Activated CD4-positive, CD25-positive, alpha-beta regulatory T cell treated with anti-CD3 and anti-CD28 coated beads, Interleukin-2, amount 50 U/mL, for 72 hours (primary cell): ENCODE results near the gene DCUN1D3.
"Not testable (repeated sequence)": the region's sequence is repeated elsewhere in the genome, so short reads cannot be mapped to it uniquely, and the experiment has no call there.

Source experiments
- DNase-seq: peaks from one replicate; pipeline ENCODE4 v3.0.0; 2021

Gene DCUN1D3

DNA sequence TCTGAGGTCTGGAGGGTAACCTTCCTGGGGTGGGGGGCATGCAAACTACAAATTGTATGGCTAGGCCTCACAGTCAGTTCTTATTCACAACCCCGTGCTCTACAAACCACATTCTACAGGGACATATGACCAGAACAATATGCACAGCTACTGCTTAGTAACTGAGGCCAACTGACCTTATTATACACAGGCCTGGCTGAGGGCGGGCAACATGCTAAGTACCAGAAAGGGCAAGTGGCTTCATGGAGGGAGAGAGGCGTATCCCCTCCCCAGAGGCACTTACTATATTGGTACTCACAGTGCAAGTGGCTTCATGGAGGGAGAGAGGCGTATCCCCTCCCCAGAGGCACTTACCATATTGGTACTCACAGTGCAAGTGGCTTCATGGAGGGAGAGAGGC is 39.2 kb downstream of the DCUN1D3 start:
- DNase-seq = not testable (repeated sequence)

DNA sequence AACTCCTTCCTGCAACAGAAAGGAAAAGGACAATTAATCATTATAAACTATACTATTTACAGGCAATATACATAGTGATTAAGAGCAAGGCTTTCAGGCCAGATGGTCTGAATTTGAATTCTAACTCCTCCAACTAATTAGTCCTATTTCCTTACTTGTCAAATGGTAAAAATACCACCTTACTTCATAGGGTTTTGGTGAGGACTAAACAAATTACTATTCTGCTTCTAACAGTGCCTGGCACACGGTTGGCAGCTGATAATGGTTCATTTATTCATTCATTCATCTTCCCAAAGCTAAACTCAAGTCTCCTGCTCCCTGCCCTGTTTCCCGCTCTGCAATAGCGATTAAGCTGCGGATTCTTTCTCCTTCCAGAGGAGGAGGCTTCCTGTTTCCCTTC is 39.8 kb downstream of the DCUN1D3 start:
- DNase-seq = no peak

DNA sequence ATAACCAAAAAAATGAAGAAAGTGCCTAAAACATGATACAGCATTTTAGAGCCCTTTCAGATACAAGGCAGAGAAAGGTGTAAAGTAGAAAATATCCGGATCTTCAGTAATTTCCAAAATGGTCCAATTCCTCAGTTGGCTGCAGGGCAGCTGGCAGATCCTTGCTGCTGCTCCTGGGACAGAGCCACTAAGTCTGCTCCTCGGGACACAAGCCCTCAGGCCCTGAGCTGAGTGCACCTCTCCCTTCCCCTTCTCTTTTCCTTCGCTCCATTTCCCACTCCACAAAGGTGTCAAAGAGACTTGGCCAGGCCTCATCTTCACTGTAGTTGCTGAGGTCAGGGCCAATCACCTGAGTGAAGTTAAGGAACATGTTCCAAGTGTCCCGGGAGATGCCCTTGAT is 40.5 kb downstream of the DCUN1D3 start:
- no peak for DNase-seq

DNA sequence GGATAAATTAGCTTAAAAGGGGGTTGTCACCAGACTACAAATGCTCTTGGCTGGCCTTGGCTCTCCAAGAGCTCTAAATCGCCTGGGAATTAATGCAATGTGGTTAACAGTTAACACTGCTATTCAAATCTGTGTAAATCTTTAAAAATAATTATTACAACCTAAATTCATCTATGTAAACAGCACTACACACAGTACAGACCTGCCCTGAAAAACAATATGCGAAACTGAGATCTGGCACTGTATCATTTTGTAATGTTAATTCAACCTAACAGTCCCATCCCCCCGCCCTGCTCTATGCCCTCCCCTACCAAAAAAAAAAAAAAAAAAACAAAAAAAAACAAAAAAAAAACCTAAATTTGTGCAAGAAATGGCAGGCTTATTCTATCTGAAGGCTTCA is 40.9 kb downstream of the DCUN1D3 start:
- no peak for DNase-seq

DNA sequence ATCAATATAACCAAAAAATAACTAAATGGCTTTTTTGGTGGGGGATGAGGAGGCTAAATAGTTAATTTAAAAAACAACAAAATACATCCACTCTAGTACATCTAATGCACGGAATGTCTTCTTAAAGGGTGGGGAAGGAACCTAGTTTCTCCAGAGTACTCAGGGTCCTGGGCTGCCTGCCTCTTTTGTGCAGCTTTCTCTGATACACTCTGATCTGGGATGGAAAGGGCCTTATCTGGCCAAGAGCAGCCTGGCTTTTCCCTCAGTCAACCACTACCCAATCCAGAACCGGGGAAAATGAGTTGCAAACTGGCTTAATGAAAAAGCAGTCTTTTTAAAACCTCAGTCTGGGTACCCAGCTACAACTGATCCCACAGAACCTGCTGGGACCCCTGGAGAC is 42.9 kb downstream of the DCUN1D3 start:
- DNase-seq = no peak

DNA sequence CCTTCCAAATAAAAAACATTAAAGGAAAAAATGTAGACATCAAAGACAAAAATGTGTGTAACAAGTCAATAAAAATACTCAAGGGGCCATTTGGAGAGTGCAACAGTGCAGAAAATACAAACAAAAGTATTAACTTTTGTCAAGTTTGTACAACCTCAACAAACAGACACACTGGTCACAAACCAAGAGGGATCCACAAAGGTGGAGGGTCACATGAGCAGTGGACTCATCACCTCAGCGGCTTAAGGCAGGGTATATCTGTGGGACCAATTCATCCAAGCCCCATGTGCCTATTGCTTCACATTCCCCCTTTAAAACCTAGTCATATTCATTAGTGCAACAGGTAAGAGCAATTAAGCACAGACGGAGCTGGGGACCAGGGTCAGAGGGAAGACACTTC is 45.2 kb downstream of the DCUN1D3 start:
- DNase-seq = no peak

DNA sequence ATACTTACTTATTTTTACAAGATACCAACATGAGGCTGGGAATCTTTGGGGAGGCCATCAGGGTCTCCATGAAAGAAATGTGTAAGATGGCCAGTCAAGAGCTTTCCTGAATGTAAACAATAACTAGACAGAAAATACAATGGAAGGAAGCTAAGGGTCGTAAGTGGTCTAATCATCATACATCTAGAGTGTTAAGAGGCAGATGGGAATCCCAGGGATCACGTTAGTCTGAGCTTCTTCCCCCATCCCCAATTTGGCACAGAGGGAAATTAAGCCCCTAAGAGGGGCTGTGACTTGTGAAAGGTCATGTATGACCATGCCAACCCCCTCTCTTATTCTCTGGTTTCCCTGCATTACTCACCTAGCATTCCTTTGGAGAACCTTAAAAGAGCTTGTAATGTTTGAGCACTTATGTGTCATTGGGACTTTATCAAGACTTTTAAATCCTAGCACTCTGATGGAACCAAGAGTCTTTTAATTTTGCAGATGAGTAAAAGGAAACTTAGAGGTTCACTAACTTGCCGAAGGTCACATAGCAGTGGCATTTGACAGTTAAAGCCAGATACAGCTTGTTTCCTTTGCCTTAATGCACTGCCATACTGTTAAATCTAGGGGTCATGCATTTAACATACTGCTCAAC is 46.1 kb downstream of the DCUN1D3 start:
- no peak for DNase-seq

DNA sequence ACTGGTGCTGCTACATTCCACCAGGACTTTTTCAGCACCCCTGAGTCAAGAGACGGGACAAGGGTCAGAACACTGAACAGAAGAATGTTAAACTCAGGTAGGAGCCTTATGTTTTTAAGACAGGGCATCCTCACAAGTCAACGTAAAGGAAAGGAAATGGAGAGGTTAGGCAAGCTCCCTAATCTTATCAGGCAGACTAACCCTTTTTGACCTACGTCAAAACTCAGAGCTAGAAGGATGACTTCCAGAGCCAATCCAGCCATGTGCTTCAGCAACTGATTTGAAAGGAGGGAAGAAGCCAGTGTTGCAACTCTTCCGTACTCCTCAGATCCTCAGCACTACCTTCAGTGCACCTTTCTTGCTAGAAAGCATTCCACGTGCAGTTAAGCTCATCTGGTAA is 47.0 kb downstream of the DCUN1D3 start:
- no peak for DNase-seq

DNA sequence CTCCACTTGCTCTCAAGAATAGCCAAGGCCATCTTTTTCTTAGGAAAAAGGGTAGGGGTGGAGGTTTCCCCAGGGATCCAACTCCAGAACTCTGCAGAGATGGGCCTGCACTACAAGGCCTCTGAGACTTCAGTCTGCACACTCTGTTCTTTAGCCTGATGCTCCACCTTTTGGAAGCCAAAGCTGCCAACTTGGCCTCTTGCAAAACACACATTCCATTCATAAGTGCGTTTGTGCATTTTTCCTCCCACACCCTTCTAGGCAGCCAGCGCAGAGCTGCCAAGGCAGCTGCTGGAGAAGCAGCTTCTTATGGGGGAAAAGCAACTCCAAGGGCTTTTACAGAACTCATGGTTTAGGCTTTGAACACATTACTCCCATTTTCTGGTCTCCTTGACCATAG is 48.6 kb downstream of the DCUN1D3 start:
- DNase-seq = no peak

DNA sequence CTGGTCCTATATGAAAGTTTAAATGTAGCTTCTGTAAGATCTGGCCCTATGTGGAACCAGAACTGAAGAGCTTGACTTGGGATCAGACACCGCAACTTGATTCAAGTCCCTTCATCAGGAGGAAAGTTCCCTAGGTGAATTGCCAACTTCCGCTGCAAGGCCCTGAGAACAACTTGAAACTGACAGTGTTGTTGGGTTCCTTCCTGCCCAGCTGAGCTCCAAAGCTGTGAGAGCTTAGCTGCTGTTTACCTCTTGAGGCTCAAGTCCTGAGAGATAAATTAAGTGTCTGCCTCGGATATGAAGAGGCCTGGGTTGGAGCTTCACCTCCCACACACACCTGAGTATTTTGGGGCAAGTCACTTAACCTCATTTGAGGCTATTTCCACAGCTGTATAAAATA is 49.2 kb downstream of the DCUN1D3 start:
- no peak for DNase-seq

DNA sequence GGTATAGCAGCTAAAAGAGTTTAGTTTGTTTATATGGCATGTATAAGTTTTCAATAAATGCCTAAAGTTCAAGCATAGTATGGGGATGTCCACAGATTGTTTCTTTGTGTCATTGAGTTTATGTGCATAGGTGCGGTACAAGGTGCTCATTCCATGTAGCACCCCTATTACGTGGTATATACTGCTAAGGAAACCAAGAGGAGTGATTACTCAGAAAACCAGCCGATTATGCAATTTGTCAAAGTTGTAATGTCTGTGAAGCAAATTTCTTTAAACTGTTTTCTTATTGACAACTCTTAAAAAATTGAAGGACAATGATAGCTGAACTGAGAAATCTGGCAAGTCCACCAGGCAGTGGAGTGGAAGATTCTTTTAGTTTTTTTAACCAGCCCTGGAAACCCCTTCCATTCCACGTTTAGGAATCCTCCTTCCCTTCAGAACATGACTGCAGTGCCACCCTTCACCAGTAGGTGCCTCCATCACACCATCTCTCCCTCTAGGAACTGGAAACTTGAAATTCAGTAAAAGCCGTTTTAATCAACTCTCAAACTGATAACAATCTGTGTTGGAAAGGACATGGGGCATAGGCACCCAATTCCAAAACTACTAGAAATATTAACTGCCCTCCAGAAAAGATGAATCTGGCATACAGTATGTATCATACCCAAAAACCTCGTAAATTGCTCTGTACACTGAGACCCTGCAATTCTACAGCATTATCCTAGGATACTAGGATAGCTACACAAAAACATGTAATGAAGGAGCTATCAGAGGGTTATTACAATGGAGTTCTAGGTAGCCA is 50.4 kb downstream of the DCUN1D3 start:
- DNase-seq = peak; percentile 64

DNA sequence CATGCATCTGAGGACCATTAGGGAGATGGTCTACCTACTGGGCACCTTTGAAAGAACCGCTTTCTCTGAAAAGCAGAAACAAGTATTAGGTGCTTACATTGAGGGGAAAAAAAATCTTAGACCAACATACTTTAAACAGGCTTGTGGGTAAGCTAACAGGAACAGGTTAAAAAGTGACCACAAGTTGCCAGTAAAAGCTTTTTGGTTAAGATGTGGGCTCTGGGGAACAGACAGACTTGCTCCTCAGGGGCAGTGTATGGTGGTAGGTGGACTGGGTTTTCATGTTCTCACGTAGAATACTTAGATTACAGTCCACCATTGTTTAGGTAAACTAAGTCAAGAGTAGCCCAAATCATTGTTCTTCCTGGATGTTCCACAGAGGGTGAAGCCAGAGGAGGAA is 52.6 kb downstream of the DCUN1D3 start:
- DNase-seq = no peak

DNA sequence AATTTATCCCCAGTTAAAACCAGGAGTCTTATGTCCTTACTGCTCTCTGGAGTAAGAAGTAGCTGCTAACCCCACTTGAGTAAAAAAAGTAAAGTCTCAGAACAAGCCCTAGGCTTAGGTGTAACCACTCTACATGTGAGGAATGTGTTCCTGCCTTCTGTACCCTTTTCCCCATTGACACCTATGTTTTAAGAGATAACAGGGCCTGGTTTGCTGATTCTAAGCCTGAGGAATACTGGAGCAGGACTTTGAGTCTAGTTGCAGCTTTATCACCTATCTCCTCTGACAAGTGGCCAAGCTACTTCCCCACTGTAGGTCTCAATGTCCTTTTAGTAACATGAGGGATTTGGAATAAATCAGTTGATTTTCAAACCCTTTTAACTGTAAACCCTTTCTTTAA is 53.6 kb downstream of the DCUN1D3 start:
- DNase-seq = no peak

DNA sequence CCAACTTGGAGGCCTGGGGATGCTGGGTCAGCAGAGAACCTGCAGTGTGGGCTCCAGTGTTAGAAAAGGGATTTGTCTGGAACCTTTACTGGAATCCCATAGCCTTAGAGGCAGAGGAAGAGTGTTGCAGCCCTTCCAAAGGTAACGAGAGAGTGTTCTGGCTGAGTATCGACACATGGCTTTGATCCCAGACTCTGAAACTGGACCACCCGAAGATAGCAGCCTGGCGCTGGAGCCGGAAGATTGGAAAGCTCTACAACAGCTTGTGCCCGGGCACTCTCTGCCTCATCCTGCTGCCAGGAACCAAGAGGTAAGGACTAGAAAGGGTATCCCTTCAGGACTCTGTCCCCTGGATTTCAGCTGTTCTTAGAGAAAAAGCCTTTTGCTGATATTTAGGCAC is 54.1 kb downstream of the DCUN1D3 start:
- DNase-seq = no peak

DNA sequence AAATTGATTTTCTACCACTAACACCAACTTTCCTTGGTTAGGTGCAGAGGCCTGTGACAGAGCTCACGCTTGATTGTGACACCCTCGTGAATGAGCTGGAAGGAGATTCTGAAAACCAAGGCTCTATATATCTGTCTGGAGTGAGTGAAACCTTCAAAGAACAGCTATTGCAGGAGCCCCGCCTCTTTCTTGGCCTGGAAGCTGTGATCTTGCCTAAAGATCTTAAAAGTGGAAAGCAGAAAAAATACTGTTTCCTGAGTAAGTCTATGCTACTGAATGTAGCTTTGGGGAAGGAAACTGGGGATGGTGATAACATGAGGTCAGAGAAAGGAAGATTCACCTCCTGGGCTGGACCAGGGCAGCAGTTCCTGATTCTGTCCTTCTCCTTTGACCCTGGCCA is 55.6 kb downstream of the DCUN1D3 start:
- no peak for DNase-seq

DNA sequence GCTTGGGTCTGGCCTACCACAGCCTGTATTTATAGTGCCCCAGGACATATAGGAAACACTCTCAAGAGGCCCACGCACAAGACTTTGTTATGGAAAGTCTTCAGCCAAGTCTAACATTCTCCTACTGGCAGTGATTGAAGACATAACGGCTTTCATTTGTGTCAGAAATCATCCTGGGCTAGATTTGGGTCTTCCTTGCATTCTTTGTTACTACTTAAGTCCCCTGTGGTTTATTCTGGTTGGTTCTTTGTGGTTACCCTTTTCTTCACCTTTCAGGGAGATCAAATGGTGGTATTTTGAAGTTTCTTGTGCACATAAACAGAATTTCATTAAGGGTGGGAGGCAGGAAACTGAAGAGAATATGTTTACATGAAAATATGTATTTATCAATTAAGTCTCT is 56.1 kb downstream of the DCUN1D3 start:
- no peak for DNase-seq

DNA sequence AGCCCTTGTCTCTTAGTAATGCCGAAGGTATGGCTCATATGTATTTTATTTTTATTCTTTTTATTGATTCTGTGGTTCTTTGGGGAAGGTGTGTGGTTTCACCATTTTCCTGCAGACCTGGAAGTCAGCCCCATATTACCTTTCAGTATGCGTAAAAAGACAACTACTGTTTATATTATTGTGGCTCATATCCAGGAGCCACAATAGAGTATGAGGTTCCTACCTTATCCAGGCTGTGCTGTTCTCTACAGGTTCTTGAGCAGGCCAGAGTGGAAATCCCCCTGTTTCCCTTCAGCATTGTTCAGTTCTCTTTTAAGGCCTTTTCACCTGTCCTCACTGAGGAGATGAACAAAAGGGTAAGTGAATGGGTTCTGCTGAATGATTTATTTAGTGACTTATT is 60.7 kb downstream of the DCUN1D3 start:
- no peak for DNase-seq

DNA sequence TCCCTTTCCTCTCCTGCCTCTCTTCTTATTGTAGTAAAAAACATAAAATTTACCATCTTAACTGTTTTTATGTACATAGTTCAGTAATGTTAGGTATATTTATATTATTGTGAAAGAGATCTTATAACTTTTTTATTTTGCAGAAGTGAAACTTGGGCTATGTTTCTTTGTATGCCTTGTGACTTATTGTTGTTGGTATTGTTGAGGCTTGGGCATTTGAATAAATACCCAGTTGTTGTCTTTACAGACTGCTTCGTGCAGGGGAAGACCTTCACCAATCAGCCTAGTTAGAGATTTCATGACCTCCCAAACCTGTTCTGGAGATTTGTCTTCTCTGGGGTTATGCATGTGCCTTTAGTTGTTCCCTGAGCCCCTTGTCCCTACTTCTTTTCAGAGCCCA is 61.9 kb downstream of the DCUN1D3 start:
- DNase-seq = no peak

DNA sequence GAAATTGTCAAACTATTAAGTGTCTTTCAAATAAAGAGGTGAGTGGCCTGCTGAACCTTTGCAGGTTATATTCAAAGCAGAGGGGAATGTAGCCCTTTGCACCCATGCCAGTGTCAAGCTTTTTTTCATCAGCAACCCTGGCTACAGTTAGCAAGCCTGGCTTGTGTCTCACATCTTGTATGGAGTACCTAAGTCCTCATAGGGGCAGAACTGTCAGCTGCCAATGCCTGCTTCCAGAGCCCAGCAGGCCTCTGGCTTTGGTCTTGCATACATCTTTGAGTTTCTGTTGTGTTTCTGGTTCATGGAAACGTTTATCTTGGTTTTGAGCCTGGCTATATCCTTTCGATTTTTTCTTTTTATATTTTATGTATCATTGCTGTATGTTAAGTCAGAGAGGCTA is 67.1 kb downstream of the DCUN1D3 start:
- DNase-seq = no peak

DNA sequence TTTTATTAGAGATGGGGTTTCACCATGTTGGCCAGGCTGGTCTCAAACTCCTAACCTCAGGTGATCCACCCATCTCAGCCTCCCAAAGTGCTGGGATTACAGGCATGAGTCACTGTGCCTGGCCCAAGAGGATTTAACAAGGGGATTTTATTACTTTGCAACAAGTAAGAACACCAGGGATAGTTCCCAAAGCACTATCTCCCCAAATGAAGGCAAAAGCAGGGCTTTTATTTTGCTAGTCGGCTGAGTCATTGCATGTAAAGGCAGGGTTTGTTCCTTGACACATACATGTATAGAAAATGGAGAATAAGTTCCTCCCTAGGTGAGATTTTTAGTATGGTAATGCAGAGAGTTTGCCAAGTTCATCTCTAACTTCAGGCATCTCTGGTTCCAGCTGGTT is 69.8 kb downstream of the DCUN1D3 start:
- DNase-seq = no peak

DNA sequence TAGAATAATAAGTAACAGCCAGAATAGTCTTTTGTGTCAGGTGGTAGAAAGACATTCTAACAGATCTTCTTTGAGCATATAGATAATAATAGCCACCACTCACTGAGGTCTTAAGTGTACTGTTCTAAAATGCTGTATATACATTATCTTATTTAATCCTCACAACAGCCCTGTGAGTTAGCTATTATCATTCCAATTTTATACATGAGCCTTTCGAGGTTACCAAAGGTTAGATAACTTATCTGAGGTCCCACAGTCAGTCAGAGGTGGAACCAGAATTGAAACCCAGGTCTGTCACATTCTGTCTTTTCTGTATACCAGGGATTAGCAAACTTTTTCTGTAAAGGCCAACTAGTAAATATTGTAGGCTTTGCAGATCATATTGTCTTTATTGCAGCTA is 70.6 kb downstream of the DCUN1D3 start:
- no peak for DNase-seq

DNA sequence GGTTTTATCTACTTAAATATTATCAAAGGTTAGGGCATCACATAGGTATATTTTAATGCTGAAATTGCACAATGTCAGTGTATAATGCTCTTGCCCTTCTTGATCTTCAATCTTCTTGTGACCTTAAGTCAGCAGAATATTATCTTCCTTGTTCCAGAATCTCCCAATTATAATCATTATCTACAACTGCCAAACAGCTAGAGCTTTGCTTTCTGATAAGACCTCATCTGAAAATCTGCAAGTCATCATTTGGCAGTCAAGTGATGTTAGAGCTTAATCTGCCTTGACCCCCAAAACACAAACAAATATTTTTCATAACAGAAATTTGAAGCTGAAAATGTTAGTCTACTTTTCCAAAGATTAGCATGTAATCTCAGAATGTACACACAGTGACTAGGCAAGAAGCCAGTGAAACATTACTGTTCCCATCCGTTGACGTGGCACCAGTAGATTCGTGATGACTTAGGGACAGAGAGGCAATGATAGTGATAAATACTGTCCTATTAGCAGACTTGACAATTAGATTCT is 74.1 kb downstream of the DCUN1D3 start:
- no peak for DNase-seq

DNA sequence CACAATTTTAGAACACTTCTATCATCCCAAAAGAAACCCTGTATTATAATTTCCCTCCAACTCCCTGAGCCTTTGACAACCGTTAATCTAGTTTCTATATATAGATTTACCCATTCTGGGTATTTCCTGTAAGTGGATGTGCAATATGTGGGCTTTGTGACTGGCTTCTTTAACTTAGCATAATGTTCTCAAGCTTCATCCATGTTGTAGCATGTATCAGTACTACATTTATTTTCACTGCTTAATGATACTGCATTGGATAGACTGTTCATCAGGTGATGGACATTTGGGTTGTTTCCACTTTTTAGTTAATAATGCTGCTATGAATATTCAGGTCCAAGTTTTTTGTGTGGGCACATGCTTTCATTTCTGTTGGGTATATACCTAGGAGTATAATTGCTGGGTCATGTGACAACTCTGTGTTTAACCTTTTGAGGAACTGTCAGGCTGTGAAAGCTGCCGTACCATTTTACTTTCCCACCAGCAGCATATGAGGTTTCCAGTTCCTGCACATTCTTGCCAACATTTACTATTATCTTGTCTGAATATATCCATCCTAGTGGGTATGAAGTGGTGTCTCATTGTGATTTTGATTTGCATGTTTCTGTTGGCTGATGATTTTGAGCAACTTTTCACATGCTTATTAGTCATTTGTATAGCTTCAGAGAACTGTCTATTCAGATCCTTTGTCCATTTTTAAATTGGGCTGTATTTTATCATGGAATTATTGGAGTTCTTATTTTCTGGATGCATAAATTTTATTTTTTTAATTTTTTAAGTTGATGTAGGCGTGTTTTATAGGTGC is 77.4 kb downstream of the DCUN1D3 start:
- DNase-seq = no peak

DNA sequence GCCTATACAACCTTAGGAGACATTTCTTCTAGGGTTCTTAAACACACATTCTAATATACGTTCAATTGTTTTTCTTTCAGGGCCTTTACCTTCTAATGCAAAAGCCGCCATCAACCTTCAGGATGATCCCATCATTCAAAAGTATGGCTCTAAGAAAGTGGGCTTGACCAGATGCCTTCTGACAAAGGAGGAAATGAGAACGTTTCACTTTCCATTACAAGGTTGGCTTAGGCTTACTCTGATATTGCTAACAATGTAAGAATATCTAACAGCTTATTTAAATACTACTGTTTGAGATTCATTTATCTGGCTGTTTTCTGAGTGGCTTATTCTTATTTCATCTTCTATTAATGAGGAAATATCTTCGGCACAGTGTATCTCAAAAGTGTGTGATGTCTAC is 78.5 kb downstream of the DCUN1D3 start:
- DNase-seq = no peak
